HCT116 (cell line): ENCODE results near the gene PHKA2. TPM values are rescaled to one million over a fixed set of nuclear protein-coding genes. Genes with fewer than 3 reads are reported as not detected.

ENCODE experiments used
- ATAC-seq: fragments of 200-7000 bp; cut with Tn5 transposase; 2 replicates; pipeline ENCODE4 v1.9.1; 2020; ENCODE audit warnings: mild to moderate bottlenecking, moderate library complexity
- BruUV-seq: library from RNA; stranded (reverse); fragments of 400-500 nt; replicated peaks from 2 replicates; lab custom pipeline; 2021; lab: Mats Ljungman, UMichigan
- CTCF ChIA-PET: fragments of 300-600 bp; sonication (Branson Sonifier 250); formaldehyde crosslinking; loops from one replicate; lab custom pipeline; 2021; ENCODE audit warnings: antibody characterized with exemption; lab: Charles Lee
- POLR2A ChIA-PET: fragments of 300-600, 350-600 bp; sonication (Branson Sonifier 250); formaldehyde crosslinking; loops from one replicate; lab custom pipeline; 2021; ENCODE audit warnings: antibody characterized with exemption; lab: Charles Lee
- RAD21 ChIA-PET, 2 experiments: fragments of 300-600 bp; sonication (Branson Sonifier 250); formaldehyde crosslinking; loops; one replicate each; lab custom pipeline; 2023; ENCODE audit warnings: low total read pairs in 2 of 2; ENCODE audit not compliant: uncharacterized antibody in 2 of 2, unreplicated experiment in 2 of 2, low non-redundant PET in 1 of 2; lab: Charles Lee
- DNase-seq: peaks from one replicate; pipeline ENCODE4 v3.0.0-alpha.2; 2010; ENCODE audit warnings: low read depth, low spot score
- H2AFZ ChIP-seq: fragments of 200-600 bp; shearing (Covaris generic), sonication (generic); 2 replicates; pipeline ENCODE4 v1.6.1; 2017; ENCODE audit warnings: low read depth, mixed run types, mixed read lengths, antibody characterized with exemption, low read length; ENCODE audit not compliant: poor library complexity, severe bottlenecking
- H3K27ac ChIP-seq: 2 replicates; pipeline ENCODE4 v1.5.1; 2012; ENCODE audit warnings: low read depth, low read length
- H3K27me3 ChIP-seq: fragments of 200-600 bp; sonication (generic); 2 replicates; pipeline ENCODE4 v1.6.1; 2016; ENCODE audit warnings: mixed run types, low read length, mixed read lengths; ENCODE audit not compliant: insufficient read depth
- H3K36me3 ChIP-seq, 2 experiments: fragments of 200-500 bp in 1 of 2; fragments of 200-600 bp in 1 of 2; sonication (Bioruptor generic) in 1 of 2; sonication (generic) in 1 of 2; 2 replicates each; pipeline versions ENCODE4 v1.5.1 to v1.6.1; 2014 to 2016; ENCODE audit warnings: low read length in 2 of 2, inconsistent platforms in 1 of 2, mixed read lengths in 1 of 2, mixed run types in 1 of 2; ENCODE audit not compliant: insufficient read depth in 2 of 2, control insufficient read depth in 1 of 2
- H3K4me1 ChIP-seq, 2 experiments: fragments of 200-600 bp in 1 of 2; sonication (generic) in 1 of 2; 2 replicates each; pipeline versions ENCODE4 v1.5.1 to v1.6.1; 2012 to 2017; ENCODE audit warnings: low read length in 2 of 2, inconsistent platforms in 1 of 2, mild to moderate bottlenecking in 1 of 2, mixed read lengths in 1 of 2, mixed run types in 1 of 2, moderate library complexity in 1 of 2; ENCODE audit not compliant: insufficient read depth in 2 of 2, control insufficient read depth in 1 of 2
- H3K4me2 ChIP-seq: fragments of 200-600 bp; sonication (generic); 2 replicates; pipeline ENCODE4 v1.6.1; 2017; ENCODE audit warnings: mixed run types, low read length, mixed read lengths
- H3K4me3 ChIP-seq, 2 experiments: fragments of 200-600 bp in 1 of 2; sonication (generic) in 1 of 2; replicated peaks in 1 of 2; 2 replicates each; pipeline ENCODE4 v1.5.1; 2011 to 2016; ENCODE audit warnings: low read length in 2 of 2, control low read depth in 1 of 2, low read depth in 1 of 2, mild to moderate bottlenecking in 1 of 2, mixed read lengths in 1 of 2, mixed run types in 1 of 2
- H3K79me2 ChIP-seq: fragments of 200-600 bp; sonication (generic); 2 replicates; pipeline ENCODE4 v1.6.1; 2017; ENCODE audit warnings: mild to moderate bottlenecking, mixed run types, low read length, moderate library complexity, mixed read lengths; ENCODE audit not compliant: insufficient read depth
- H3K9ac ChIP-seq: fragments of 200-600 bp; sonication (generic); 2 replicates; pipeline ENCODE4 v1.6.1; 2016; ENCODE audit warnings: low read length, mixed read lengths
- H3K9me2 ChIP-seq: fragments of 200-600 bp; sonication (generic), shearing (Covaris generic); 2 replicates; pipeline ENCODE4 v1.6.1; 2017; ENCODE audit warnings: mixed run types, mild to moderate bottlenecking, moderate library complexity; ENCODE audit not compliant: insufficient read depth
- H3K9me3 ChIP-seq, 2 experiments: fragments of 200-500 bp in 1 of 2; fragments of 200-600 bp in 1 of 2; sonication (Bioruptor generic) in 1 of 2; sonication (generic) in 1 of 2; 2 replicates each; pipeline ENCODE4 v1.6.1; 2014 to 2017; ENCODE audit warnings: low read length in 2 of 2, mixed read lengths in 2 of 2, inconsistent platforms in 1 of 2, low read depth in 1 of 2, mild to moderate bottlenecking in 1 of 2, mixed run types in 1 of 2, moderate library complexity in 1 of 2; ENCODE audit not compliant: control insufficient read depth in 1 of 2, insufficient read depth in 1 of 2
- H4K20me1 ChIP-seq: fragments of 200-600 bp; sonication (generic), shearing (Covaris generic); 2 replicates; pipeline ENCODE4 v1.6.1; 2017; ENCODE audit warnings: mixed run types, mild to moderate bottlenecking, moderate library complexity; ENCODE audit not compliant: insufficient read depth
- CBX3 ChIP-seq: IDR thresholded peaks from 2 replicates; pipeline ENCODE4 v1.6.1; 2012; ENCODE audit warnings: low read depth
- EGR1 ChIP-seq: IDR thresholded peaks from 2 replicates; pipeline ENCODE4 v1.6.1; 2012; ENCODE audit warnings: low read depth
- EZH2 ChIP-seq: fragments of 200-600 bp; sonication (generic); IDR thresholded peaks from 2 replicates; pipeline ENCODE4 v1.6.1; 2017; ENCODE audit warnings: antibody characterized with exemption, mixed run types
- EZH2phosphoT487 ChIP-seq: fragments of 200-600 bp; IDR thresholded peaks from 2 replicates; pipeline ENCODE4 v1.6.1; 2018; ENCODE audit warnings: antibody characterized with exemption, borderline replicate concordance
- POLR2AphosphoS5 ChIP-seq: IDR thresholded peaks from 2 replicates; pipeline ENCODE4 v1.6.1; 2011; ENCODE audit warnings: mild to moderate bottlenecking, low read depth, low read length, moderate library complexity
- SIN3A ChIP-seq: IDR thresholded peaks from 2 replicates; pipeline ENCODE4 v1.6.1; 2012; ENCODE audit warnings: low read depth
- TCF7L2 ChIP-seq: IDR thresholded peaks from 2 replicates; pipeline ENCODE4 v1.7.0; 2011; ENCODE audit warnings: borderline replicate concordance, inconsistent platforms; ENCODE audit not compliant: insufficient read depth, insufficient read length; ENCODE audit errors: extremely low read depth
- YY1 ChIP-seq: IDR thresholded peaks from 2 replicates; pipeline ENCODE4 v1.6.1; 2011; ENCODE audit warnings: low read length, low read depth, moderate library complexity, mild to moderate bottlenecking; ENCODE audit not compliant: insufficient replicate concordance; ENCODE audit errors: extremely low read depth
- ZBTB33 ChIP-seq: IDR thresholded peaks from 2 replicates; pipeline ENCODE4 v1.6.1; 2011; ENCODE audit warnings: mild to moderate bottlenecking, low read length, moderate library complexity; ENCODE audit not compliant: insufficient replicate concordance; ENCODE audit errors: extremely low read depth
- ZNF274 ChIP-seq: fragments of 200-500 bp; sonication (Bioruptor generic); IDR thresholded peaks from 2 replicates; pipeline ENCODE4 v1.6.1; 2014; ENCODE audit warnings: mild to moderate bottlenecking, low read depth, low read length, inconsistent platforms
- intact Hi-C: fragments of 100-400 bp; cut with micrococcal nuclease; formaldehyde crosslinking; loops from 2 replicates; pipeline ENCODE4 v1.10.0; 2022
- total RNA-seq: library from RNA; stranded (reverse); gene quantifications from one replicate; pipeline ENCODE4 v1.2.1, GENCODE V29; 2021; ENCODE audit not compliant: unreplicated experiment
- TF ChIP-seq, protein P1 (sequence below): IDR thresholded peaks from 2 replicates; pipeline ENCODE4 v1.6.1; 2012
- TF ChIP-seq, protein P2 (sequence below), 3 experiments: fragments of 200-600 bp in 1 of 3; sonication (generic) in 1 of 3; IDR thresholded peaks in 2 of 3; conservative IDR thresholded peaks in 1 of 3; 2 replicates each; pipeline ENCODE4 v1.5.1; 2012 to 2017; ENCODE audit warnings: low read depth in 2 of 3, low read length in 2 of 3, antibody characterized with exemption in 1 of 3, borderline replicate concordance in 1 of 3, control low read depth in 1 of 3, mild to moderate bottlenecking in 1 of 3, mixed read lengths in 1 of 3, mixed run types in 1 of 3, moderate library complexity in 1 of 3; ENCODE audit not compliant: insufficient read depth in 1 of 3
- TF ChIP-seq, protein P3 (sequence below): IDR thresholded peaks from 2 replicates; pipeline ENCODE4 v1.6.1; 2012; ENCODE audit warnings: low read depth

The PHKA2 gene
- total RNA-seq, 1 experiment from 2014 or later = 23.8 TPM

- H3K27ac ChIP-seq = no peak overlapping the region
- CTCF ChIA-PET = no interaction called here
Observed at GRCh38 chrX:18961686-18962085, 22.2 kb downstream of the PHKA2 start.

More at GRCh38 chrX:18961686-18962085, 22.2 kb downstream of the PHKA2 start:
- no peaks in the 10 kb centered on the region for H4K20me1 ChIP-seq
- H3K36me3 ChIP-seq = no peaks in the 10 kb centered on the region
- TF ChIP-seq ZBTB33 (no peak), CBX3 (no peak), EGR1 (no peak), YY1 (no peak), EZH2phosphoT487 (no peak), EZH2 (no peak), SIN3A (no peak), POLR2AphosphoS5 (no peak), TCF7L2 (no peak), ZNF274 (no peak)
- TF ChIP-seq, protein P1, sequence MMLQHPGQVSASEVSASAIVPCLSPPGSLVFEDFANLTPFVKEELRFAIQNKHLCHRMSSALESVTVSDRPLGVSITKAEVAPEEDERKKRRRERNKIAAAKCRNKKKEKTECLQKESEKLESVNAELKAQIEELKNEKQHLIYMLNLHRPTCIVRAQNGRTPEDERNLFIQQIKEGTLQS = no peak
- TF ChIP-seq, protein P2, sequence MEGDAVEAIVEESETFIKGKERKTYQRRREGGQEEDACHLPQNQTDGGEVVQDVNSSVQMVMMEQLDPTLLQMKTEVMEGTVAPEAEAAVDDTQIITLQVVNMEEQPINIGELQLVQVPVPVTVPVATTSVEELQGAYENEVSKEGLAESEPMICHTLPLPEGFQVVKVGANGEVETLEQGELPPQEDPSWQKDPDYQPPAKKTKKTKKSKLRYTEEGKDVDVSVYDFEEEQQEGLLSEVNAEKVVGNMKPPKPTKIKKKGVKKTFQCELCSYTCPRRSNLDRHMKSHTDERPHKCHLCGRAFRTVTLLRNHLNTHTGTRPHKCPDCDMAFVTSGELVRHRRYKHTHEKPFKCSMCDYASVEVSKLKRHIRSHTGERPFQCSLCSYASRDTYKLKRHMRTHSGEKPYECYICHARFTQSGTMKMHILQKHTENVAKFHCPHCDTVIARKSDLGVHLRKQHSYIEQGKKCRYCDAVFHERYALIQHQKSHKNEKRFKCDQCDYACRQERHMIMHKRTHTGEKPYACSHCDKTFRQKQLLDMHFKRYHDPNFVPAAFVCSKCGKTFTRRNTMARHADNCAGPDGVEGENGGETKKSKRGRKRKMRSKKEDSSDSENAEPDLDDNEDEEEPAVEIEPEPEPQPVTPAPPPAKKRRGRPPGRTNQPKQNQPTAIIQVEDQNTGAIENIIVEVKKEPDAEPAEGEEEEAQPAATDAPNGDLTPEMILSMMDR (IDR thresholded peaks at IDR 0.05 in 2 of 3, conservative IDR thresholded peaks at IDR 0.05 in 1 of 3; ENCODE audit: borderline replicate concordance in 1 of 3, insufficient read depth in 1 of 3, low read depth in 2 of 3, low read length in 2 of 3) = no peak
- TF ChIP-seq, protein P3, sequence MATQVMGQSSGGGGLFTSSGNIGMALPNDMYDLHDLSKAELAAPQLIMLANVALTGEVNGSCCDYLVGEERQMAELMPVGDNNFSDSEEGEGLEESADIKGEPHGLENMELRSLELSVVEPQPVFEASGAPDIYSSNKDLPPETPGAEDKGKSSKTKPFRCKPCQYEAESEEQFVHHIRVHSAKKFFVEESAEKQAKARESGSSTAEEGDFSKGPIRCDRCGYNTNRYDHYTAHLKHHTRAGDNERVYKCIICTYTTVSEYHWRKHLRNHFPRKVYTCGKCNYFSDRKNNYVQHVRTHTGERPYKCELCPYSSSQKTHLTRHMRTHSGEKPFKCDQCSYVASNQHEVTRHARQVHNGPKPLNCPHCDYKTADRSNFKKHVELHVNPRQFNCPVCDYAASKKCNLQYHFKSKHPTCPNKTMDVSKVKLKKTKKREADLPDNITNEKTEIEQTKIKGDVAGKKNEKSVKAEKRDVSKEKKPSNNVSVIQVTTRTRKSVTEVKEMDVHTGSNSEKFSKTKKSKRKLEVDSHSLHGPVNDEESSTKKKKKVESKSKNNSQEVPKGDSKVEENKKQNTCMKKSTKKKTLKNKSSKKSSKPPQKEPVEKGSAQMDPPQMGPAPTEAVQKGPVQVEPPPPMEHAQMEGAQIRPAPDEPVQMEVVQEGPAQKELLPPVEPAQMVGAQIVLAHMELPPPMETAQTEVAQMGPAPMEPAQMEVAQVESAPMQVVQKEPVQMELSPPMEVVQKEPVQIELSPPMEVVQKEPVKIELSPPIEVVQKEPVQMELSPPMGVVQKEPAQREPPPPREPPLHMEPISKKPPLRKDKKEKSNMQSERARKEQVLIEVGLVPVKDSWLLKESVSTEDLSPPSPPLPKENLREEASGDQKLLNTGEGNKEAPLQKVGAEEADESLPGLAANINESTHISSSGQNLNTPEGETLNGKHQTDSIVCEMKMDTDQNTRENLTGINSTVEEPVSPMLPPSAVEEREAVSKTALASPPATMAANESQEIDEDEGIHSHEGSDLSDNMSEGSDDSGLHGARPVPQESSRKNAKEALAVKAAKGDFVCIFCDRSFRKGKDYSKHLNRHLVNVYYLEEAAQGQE = no peak
- no peak for DNase-seq
- ChIA-PET POLR2A (no interaction called here), RAD21 (no interaction called here)
- no peak overlapping the region for H3K4me3 ChIP-seq
- H3K79me2 ChIP-seq = no peaks in the 10 kb centered on the region
- H3K9me2 ChIP-seq = no peaks in the 10 kb centered on the region
- intact Hi-C loops = no loop called here
- H3K9ac ChIP-seq = no peak overlapping the region
- H3K4me2 ChIP-seq = no peak overlapping the region
- no TSS peak for BruUV-seq
- H3K4me1 ChIP-seq = no peaks in the 10 kb centered on the region
- H2AFZ ChIP-seq = no peak overlapping the region
- H3K27me3 ChIP-seq = no peaks in the 10 kb centered on the region
- ATAC-seq = no peak
- no peaks in the 10 kb centered on the region for H3K9me3 ChIP-seq
